GM21717 (cell line): ENCODE measurements around the gene MYO1E.

ENCODE experiments used
- ATAC-seq: cut with Tn5 transposase; IDR thresholded peaks from one replicate; pipeline ENCODE4 v1.9.1; 2021; ENCODE audit warnings: mild to moderate bottlenecking, moderate library complexity; ENCODE audit not compliant: unreplicated experiment

The MYO1E gene

GRCh38 chr15:59271595-59272201 lies 101.0 kb downstream of the MYO1E start:
- no peak for ATAC-seq

GRCh38 chr15:59268852-59269407 lies 103.7 kb downstream of the MYO1E start:
- no peak for ATAC-seq

DNA sequence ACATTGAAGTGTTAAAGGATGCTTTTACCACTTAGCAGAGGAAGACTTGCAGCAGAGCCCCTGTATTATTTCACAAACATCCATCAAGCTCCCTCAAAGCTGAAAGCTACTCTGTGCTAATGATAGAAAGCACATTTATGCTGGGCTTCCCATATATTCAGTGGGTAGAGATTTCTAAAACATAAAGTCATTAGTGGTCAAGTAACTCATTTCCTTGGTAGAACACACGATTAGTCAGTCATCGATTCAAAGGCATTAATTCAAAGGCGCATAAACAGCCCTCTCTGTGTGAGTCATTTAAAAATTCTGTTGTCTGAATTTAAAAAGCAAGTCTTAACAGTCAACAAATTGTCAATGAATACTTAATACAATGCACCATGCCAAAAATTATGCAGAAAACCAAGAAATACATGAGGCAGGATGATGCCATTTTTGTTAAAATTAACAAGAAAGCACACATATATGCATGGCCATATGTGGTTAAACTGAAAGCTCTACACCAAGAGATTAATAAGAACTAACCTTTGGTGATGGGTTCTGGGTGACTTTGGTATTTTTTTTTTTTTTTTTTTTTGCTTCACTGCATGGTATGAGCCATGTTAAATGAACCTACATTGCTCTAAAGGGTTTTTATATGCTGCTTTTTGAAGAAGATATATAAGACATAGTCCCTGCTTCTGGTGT lies 104.4 kb downstream of the MYO1E start:
- ATAC-seq = no peak

GRCh38 chr15:59266028-59266427 lies 106.6 kb downstream of the MYO1E start:
- no peak for ATAC-seq

DNA sequence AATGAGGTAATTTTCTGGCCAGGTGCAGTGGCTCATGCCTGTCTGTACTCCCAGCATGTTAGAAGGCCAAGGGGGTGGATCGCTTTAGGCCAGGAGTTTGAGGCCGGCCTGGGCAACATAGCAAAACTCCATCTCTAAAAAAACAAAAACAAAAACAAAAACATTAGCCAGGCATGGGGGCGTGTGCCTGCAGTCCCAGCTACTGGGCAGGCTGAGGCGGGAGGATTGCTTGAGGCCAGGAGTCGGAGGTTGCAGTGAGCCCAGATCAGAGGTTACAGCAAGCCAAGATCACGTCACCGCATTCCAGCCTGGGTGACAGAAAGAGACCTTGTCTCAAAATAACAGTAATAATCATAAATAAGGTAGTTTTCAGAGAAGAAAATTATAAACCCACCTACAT lies 110.4 kb downstream of the MYO1E start:
- ATAC-seq = no peak

DNA sequence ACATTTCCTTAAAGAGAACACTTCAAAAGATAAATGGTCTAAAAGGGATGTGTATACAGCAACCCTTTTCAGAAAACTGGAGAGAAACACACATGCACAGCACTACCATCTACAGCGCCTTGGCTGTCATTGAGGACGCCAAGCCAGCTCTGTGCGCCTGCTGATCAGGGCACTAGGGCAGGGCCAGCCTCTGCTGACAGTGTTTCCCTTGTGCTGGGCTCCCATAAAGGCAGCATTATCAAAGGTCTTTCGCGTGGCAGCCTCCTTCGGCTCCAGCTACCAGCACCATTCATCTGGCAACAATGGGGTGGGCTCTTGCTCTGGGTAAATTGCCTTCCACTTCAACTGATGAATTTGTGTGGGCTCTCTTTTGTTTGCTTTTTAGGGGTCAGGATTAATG lies 112.6 kb downstream of the MYO1E start:
- ATAC-seq = no peak

DNA sequence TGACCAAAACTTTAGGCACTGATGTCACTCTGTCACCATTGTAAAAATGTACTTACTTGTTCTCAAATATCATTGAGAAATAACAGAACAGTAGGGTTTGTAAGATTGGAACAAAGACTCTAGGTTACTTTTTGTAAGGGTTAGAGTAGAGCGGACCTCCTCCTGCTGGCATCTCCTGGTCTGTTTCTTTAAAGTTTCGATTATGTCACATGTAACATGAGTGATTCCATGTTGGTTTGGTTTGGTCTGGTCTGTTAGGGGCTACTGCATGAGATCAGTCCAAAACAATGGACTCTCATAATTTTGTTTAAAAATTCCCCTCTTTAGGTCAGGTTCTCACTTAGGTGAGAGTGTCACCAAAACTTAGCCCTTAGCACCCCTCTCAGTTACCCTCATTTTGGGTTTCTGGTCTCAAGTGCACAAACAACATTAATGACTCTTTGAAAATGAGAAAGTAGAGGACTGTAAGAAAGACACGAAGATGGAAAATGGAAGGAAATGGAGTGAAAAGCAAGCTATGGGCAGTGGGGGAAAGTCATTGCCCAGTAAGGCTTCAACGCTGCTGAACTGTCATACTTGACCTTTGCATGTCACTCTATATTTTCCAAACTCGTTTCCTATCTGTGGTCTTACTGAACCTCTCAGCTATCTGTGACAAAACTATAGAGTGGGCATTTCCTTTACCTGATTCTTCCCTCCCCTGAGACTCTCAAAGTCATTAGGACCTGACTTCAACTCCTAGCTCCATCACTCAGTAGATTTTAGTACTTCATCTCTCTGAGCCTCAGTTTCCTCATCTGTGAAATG lies 113.3 kb downstream of the MYO1E start:
- no peak for ATAC-seq

- no peak for ATAC-seq
These were observed 114.4 kb downstream of the MYO1E start for GRCh38 chr15:59258317-59258716.

GRCh38 chr15:59257140-59257539 lies 115.5 kb downstream of the MYO1E start:
- no peak for ATAC-seq

DNA sequence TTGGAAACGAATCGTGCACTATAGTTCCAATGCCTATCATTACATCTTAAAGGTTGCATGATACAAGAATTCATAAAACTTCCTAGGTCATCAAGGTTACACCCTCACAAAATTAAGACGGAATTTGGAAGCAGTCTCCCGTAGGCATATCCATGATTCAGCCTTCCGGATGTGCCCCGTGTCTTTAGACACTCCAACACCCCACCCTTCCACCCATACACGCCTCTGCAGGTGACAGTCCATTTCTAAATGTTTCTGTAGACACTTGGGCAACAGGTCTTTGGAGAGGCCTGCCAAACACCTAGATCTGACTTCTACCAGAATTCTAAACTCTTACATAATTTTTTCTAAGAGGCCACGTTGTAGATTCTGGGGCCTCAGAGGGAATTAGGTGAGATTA lies 116.2 kb downstream of the MYO1E start:
- ATAC-seq = no peak

DNA sequence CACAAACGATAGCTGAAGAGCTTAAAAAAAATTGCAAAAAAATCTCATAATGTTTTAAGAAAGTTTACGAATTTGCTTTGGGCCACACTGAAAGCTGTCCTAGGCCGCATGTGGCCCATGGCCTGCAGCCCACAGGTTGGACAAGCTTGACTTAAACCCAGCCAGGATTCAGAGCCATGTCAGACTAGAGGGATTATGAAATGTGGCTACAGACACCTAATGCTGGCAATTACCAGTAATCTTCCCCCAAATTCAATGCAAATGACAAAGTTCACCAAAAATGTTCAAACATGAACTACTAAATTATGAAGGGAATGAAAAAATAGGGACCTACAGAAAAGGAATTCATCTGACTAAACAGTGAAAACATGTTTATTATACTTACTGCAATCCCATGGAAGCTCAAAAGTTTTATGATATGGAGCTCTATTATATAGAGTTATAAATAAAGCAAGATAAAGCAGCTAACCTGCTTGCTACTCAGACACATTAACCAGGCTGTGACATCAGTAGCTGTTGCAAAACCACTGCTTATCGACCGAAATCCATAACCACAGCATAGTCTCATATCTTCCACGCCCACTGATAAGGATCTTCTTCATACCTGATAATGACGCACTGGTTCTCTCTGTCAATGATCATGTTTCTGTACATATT lies 116.9 kb downstream of the MYO1E start:
- ATAC-seq = no peak

- no peak for ATAC-seq
These were observed 120.5 kb downstream of the MYO1E start for GRCh38 chr15:59252137-59252536.

- ATAC-seq = peak; percentile 47
These were observed 121.4 kb downstream of the MYO1E start for GRCh38 chr15:59251001-59251845.

GRCh38 chr15:59250249-59250648 lies 122.4 kb downstream of the MYO1E start:
- no peak for ATAC-seq

DNA sequence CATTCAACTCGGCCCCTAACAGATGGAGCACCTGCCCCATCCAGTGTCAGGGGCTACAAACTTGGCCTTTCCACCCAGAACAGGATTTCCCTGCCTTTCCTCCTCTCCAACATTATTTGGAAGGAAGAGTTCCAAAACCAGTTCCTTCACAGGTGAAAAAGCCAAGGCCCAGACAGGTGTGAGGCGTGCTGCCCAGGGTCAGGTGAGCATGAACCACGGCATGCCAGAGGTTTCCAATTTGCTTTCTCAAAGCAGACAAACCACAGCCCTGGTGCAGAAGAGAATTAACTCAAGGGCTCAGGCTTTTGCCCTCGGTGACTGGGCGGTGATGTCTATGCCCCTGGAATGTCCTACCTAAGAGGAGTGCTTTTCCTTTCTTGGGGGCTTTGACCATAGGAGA lies 122.9 kb downstream of the MYO1E start:
- no peak for ATAC-seq

DNA sequence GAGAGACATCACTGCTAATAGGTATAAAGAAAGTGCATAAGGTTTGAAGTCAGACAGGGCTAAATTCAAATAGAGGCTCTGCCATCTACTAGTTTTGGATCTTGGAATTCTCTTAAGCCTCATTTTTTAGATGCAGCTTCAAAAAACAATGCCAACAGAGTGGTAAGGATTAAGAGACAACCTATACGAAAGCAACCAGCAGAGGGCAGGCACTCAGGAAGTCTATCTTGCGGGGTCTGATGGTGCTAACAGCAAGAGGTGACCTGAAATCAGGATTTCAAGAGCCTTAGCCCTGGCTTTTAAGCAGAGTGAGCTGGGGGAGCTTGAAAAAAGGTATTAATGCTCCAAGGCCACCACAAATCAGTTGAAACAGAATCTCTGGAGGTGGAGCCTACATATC lies 125.3 kb downstream of the MYO1E start:
- ATAC-seq = no peak

DNA sequence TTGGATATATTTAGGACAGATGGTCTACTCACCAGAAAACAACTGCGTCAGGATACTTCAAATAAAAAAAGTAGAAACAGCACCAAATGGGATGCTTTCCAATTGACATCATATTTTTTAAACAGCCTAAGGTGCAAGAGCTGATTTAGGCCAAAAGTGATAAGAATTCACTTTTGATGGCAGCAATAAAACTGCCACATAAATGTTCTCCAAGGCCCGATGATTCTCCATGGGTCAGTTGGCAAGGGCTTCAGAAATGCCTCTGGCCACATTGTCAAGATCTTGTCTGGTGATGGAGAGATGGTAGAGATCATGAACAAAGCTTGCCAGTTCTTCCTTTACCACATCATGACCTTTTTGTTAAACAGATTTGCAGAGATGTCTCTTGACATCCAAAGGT lies 127.1 kb downstream of the MYO1E start:
- ATAC-seq = no peak

DNA sequence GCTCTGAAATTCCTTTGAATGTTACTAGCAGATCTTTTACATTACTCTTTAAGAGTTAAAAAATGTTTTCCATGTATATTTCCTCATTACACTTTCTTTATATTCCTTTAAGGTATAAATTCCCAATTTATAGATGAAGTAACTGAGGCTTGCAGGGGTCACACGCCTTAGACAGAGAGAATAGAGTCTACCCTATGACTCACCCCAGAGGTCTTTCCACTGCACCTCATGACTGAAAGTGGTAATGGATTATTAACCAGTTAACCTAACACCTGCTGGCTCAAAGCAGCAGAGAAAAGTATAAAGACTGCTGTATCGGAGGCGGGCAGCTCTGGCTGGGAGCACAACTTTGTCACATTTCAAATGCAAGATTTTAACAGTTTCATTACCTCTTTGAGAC lies 128.3 kb downstream of the MYO1E start:
- peak; percentile 50 for ATAC-seq

DNA sequence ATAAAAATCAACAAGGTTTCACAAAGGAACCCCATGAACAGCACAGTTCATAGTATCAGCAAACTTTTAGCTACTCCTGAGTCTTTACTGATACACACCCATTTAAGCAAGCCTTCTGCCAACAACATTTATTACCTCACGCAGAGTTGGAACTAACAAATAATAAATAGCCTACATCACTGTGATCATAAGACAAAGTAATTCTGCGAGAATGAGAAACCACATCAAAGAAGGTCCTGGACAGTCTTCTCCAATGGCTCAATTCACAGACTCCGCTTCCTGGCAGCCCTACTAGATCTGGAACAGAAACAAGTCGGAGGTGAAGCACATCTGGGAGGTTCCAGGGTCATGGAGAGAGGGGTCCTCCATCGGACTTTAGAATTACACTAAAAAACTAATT lies 129.0 kb downstream of the MYO1E start:
- ATAC-seq = no peak

DNA sequence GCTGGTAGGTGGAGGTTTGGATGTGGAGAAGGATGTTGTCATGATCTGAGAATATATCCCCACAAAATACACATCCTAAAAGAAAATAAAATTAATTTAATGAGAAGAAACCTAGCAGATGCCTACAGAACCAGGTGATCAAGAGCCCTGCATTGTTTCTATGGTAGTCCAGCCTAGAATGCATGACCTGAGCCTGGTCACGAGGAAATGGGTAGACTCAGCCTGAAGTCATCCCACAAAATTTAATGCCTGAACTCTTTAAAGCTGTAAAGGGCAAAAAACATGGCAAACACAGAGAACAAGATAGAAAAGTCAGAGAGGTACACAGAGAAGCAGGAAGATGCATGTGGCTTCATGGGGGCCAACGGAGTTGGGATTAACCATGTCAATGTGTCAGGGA lies 130.0 kb downstream of the MYO1E start:
- ATAC-seq = no peak
